Measurements from ENCODE around the gene GPR85. TPM values are rescaled to one million over a fixed set of nuclear protein-coding genes. Genes with fewer than 3 reads are reported as not detected.

The GPR85 gene
- total RNA-seq, 1 experiment from 2014 or later = not detected

DNA sequence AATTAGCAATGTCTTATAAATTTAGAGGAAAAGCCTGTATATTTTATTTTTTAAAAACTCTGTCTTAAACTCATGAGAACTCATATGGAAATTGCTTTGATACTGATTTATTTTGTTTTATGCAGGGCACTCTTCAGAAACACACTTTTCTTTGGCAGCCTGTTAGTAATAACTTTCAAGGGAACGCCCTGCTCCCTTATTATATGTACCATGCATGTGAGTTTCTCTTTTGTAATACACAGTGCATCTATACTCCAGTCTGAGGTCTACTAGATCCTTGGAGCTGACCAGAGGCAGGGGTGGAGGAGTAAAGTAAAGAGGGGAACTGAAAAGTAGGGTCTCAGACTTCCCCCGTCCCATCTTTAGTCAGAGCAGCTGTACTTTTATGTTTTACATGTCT, 40.2 kb downstream of the GPR85 start:
- Histone ChIP-seq H3K4me3 (ENCODE audit: low read depth in 2 of 2, low read length in 2 of 2) (no peak overlapping the region), H3K27ac (ENCODE audit: low read length) (no peak overlapping the region), H3K4me1 (ENCODE audit: control insufficient read depth, insufficient read depth, low read length) (no peaks in the 10 kb centered on the region), H3K36me3 (ENCODE audit: control insufficient read depth, insufficient read depth, low read length) (no peaks in the 10 kb centered on the region), H3K9me3 (ENCODE audit: control insufficient read depth, insufficient read depth, low read depth, low read length) (no peaks in the 10 kb centered on the region), H3K27me3 (ENCODE audit: control insufficient read depth, insufficient read depth, low read length) (no peaks in the 10 kb centered on the region)
- intact Hi-C loops (cut with micrococcal nuclease; ENCODE audit: unreplicated experiment) = no loop called here
- ATAC-seq (no peak), DNase-seq (ENCODE audit: low read depth, low spot score) (no peak)
- in situ Hi-C loops (cut with HindIII; ENCODE audit: low pct_unique_long_range_greater_than_20kb, low sequenced_read_pairs) = no loop called here
- POLR2A ChIA-PET = no interaction called here
- no TSS peak for BruUV-seq (replicated peaks)
- CTCF ChIA-PET = no interaction called here
- TF ChIP-seq, protein P1, sequence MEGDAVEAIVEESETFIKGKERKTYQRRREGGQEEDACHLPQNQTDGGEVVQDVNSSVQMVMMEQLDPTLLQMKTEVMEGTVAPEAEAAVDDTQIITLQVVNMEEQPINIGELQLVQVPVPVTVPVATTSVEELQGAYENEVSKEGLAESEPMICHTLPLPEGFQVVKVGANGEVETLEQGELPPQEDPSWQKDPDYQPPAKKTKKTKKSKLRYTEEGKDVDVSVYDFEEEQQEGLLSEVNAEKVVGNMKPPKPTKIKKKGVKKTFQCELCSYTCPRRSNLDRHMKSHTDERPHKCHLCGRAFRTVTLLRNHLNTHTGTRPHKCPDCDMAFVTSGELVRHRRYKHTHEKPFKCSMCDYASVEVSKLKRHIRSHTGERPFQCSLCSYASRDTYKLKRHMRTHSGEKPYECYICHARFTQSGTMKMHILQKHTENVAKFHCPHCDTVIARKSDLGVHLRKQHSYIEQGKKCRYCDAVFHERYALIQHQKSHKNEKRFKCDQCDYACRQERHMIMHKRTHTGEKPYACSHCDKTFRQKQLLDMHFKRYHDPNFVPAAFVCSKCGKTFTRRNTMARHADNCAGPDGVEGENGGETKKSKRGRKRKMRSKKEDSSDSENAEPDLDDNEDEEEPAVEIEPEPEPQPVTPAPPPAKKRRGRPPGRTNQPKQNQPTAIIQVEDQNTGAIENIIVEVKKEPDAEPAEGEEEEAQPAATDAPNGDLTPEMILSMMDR (IDR thresholded peaks at IDR 0.05) = no peak
- TF ChIP-seq, protein P2, sequence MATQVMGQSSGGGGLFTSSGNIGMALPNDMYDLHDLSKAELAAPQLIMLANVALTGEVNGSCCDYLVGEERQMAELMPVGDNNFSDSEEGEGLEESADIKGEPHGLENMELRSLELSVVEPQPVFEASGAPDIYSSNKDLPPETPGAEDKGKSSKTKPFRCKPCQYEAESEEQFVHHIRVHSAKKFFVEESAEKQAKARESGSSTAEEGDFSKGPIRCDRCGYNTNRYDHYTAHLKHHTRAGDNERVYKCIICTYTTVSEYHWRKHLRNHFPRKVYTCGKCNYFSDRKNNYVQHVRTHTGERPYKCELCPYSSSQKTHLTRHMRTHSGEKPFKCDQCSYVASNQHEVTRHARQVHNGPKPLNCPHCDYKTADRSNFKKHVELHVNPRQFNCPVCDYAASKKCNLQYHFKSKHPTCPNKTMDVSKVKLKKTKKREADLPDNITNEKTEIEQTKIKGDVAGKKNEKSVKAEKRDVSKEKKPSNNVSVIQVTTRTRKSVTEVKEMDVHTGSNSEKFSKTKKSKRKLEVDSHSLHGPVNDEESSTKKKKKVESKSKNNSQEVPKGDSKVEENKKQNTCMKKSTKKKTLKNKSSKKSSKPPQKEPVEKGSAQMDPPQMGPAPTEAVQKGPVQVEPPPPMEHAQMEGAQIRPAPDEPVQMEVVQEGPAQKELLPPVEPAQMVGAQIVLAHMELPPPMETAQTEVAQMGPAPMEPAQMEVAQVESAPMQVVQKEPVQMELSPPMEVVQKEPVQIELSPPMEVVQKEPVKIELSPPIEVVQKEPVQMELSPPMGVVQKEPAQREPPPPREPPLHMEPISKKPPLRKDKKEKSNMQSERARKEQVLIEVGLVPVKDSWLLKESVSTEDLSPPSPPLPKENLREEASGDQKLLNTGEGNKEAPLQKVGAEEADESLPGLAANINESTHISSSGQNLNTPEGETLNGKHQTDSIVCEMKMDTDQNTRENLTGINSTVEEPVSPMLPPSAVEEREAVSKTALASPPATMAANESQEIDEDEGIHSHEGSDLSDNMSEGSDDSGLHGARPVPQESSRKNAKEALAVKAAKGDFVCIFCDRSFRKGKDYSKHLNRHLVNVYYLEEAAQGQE (IDR thresholded peaks at IDR 0.05; ENCODE audit: insufficient read depth in 1 of 2, low read depth in 2 of 2, low read length in 1 of 2) = no peak
- TF ChIP-seq TCF7L2 (IDR thresholded peaks at IDR 0.05; ENCODE audit: low read depth, low read length) = no peak
- TF ChIP-seq POLR2AphosphoS5 (IDR thresholded peaks at IDR 0.05; ENCODE audit: low read depth, low read length) = no peak
- no peak for TF ChIP-seq SIN3A (IDR thresholded peaks at IDR 0.05; ENCODE audit: borderline replicate concordance, insufficient read depth, low read depth, low read length)

GRCh38 chr7:113045379-113045778, 41.2 kb downstream of the GPR85 start:
- Histone ChIP-seq H3K4me1 (ENCODE audit: control insufficient read depth, insufficient read depth, low read length) (no peaks in the 10 kb centered on the region), H3K27ac (ENCODE audit: low read length) (no peak overlapping the region), H3K4me3 (ENCODE audit: low read depth in 2 of 2, low read length in 2 of 2) (no peak overlapping the region), H3K9me3 (ENCODE audit: control insufficient read depth, insufficient read depth, low read depth, low read length) (no peaks in the 10 kb centered on the region), H3K27me3 (ENCODE audit: control insufficient read depth, insufficient read depth, low read length) (no peaks in the 10 kb centered on the region), H3K36me3 (ENCODE audit: control insufficient read depth, insufficient read depth, low read length) (no peaks in the 10 kb centered on the region)
- TF ChIP-seq POLR2AphosphoS5 (IDR thresholded peaks at IDR 0.05; ENCODE audit: low read depth, low read length) = no peak
- no peak for TF ChIP-seq SIN3A (IDR thresholded peaks at IDR 0.05; ENCODE audit: borderline replicate concordance, insufficient read depth, low read depth, low read length)
- TF ChIP-seq, protein P2 (IDR thresholded peaks at IDR 0.05; ENCODE audit: insufficient read depth in 1 of 2, low read depth in 2 of 2, low read length in 1 of 2) = no peak
- no peak for TF ChIP-seq TCF7L2 (IDR thresholded peaks at IDR 0.05; ENCODE audit: low read depth, low read length)
- TF ChIP-seq, protein P1 (IDR thresholded peaks at IDR 0.05) = no peak
- in situ Hi-C loops (cut with HindIII; ENCODE audit: low pct_unique_long_range_greater_than_20kb, low sequenced_read_pairs) (no loop called here), intact Hi-C loops (cut with micrococcal nuclease; ENCODE audit: unreplicated experiment) (no loop called here)
- CTCF ChIA-PET = no interaction called here
- DNase-seq (ENCODE audit: low read depth, low spot score) = no peak
- BruUV-seq (replicated peaks) = no TSS peak
- ATAC-seq = no peak
- POLR2A ChIA-PET = no interaction called here

All from Panc1 (cell line).